ENCODE data around the gene LRRC74A. TPM values are rescaled to one million over a fixed set of nuclear protein-coding genes. Genes with fewer than 3 reads are reported as not detected.
"Not testable (repeated sequence)": the region's sequence is repeated elsewhere in the genome, so short reads cannot be mapped to it uniquely, and the experiment has no call there.

Gene LRRC74A
- total RNA-seq, 1 donor from 2014 or later, result not detected

DNA sequence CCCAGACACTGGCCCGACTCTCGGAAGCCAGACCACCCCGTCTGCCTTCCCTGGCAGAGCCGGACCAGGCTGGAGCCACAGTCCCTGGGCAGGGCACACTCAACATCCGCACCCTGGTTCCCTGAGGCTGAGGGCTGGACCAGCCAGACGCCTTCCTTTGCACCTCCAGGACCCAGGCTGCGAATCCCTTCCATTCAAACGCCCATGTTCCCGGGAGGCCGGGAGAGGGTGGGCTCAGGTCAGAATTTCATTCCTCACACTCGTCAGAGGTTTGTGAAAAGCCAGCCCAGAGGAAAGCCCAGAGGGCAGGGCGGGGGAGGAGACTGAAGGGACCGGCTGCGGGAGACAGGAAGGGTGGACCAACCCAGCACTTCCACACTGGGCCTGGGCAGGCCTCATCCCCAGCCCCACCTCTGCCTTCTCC lies 58.7 kb downstream of the LRRC74A start:
- Histone ChIP-seq H3K36me3 (ENCODE audit: control insufficient read depth, insufficient read depth, low read length) (no peaks in the 10 kb centered on the region), H3K27me3 (ENCODE audit: control insufficient read depth, insufficient read depth, low read length) (peaks cover 8% of the 10 kb centered on the region), H3K4me3 (ENCODE audit: low read depth, low read length) (no peak overlapping the region)
- TF ChIP-seq, protein P1, sequence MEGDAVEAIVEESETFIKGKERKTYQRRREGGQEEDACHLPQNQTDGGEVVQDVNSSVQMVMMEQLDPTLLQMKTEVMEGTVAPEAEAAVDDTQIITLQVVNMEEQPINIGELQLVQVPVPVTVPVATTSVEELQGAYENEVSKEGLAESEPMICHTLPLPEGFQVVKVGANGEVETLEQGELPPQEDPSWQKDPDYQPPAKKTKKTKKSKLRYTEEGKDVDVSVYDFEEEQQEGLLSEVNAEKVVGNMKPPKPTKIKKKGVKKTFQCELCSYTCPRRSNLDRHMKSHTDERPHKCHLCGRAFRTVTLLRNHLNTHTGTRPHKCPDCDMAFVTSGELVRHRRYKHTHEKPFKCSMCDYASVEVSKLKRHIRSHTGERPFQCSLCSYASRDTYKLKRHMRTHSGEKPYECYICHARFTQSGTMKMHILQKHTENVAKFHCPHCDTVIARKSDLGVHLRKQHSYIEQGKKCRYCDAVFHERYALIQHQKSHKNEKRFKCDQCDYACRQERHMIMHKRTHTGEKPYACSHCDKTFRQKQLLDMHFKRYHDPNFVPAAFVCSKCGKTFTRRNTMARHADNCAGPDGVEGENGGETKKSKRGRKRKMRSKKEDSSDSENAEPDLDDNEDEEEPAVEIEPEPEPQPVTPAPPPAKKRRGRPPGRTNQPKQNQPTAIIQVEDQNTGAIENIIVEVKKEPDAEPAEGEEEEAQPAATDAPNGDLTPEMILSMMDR (IDR thresholded peaks at IDR 0.05; ENCODE audit: insufficient read depth, low read length, poor library complexity, severe bottlenecking), result no peak
- no peak for DNase-seq (ENCODE audit: low read depth)

DNA sequence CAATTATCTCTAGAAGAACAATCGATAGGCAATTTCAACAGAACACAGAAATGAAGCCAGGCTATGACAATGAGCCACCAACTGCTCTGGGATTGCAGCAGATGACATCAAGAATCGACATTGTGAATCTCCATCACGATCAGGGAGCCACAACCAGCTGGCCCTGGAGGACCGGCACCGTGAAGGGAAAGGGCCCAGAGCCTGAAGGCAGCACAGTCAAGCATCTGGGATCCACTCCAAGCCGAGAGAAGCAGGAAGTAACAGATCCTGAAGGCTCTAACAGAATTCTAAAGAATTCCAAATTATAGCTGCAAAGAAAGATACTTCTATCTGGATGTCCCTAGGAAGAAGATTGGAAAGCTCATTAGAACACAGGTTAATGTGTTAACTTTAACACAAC lies 61.0 kb downstream of the LRRC74A start:
- TF ChIP-seq, protein P1 (IDR thresholded peaks at IDR 0.05; ENCODE audit: insufficient read depth, low read length, poor library complexity, severe bottlenecking), result no peak
- H3K4me3 ChIP-seq (ENCODE audit: low read depth, low read length), result no peak overlapping the region
- DNase-seq (ENCODE audit: low read depth), result no peak
- no peaks in the 10 kb centered on the region for H3K36me3 ChIP-seq (ENCODE audit: control insufficient read depth, insufficient read depth, low read length)
- H3K27me3 ChIP-seq (ENCODE audit: control insufficient read depth, insufficient read depth, low read length), result peaks cover 8% of the 10 kb centered on the region

DNA sequence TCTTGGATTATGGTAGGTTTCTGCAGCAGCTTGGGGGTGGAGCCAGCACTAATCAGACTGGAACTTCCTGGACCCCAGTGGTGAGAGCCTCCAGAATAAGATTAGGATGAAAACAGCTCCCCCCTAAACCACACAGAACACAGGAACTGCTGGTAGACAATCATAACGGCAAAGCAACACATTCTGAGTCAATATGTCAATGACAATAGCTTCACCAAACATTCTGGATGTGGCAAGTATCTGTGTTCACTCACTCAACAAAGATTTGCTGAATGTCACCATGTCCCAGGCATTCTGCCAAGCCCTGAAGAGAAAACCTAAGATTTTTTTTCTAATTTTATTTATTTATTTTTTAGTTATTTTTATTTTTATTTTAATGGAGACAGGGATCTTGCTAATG lies 65.2 kb downstream of the LRRC74A start:
- no peak for DNase-seq (ENCODE audit: low read depth)
- no peak overlapping the region for H3K4me3 ChIP-seq (ENCODE audit: low read depth, low read length)
- H3K27me3 ChIP-seq (ENCODE audit: control insufficient read depth, insufficient read depth, low read length), result peaks cover 3% of the 10 kb centered on the region
- TF ChIP-seq, protein P1 (IDR thresholded peaks at IDR 0.05; ENCODE audit: insufficient read depth, low read length, poor library complexity, severe bottlenecking), result no peak
- no peaks in the 10 kb centered on the region for H3K36me3 ChIP-seq (ENCODE audit: control insufficient read depth, insufficient read depth, low read length)

DNA sequence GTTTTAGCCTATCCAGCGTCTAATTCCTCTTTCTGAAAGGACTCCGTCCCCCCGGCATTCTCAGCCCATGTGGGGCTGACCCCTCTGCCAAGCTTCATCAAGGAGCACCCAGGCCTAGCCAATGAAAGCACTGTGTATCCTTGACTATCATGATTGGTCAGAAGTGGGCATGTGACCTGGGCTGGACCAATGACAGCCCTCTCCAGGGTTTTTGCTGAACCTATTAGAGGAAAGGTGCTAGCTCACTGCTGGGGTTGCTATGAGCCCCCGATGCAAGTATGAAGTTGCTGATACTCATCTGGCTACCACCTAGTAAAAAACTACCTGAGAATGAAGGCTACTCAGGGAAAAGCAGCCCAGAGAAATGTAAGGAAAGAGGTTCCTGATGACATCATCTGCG lies 68.1 kb downstream of the LRRC74A start:
- Histone ChIP-seq H3K27me3 (ENCODE audit: control insufficient read depth, insufficient read depth, low read length) (no peaks in the 10 kb centered on the region), H3K4me3 (ENCODE audit: low read depth, low read length) (no peak overlapping the region), H3K36me3 (ENCODE audit: control insufficient read depth, insufficient read depth, low read length) (no peaks in the 10 kb centered on the region)
- TF ChIP-seq, protein P1 (IDR thresholded peaks at IDR 0.05; ENCODE audit: insufficient read depth, low read length, poor library complexity, severe bottlenecking), result no peak
- no peak for DNase-seq (ENCODE audit: low read depth)

DNA sequence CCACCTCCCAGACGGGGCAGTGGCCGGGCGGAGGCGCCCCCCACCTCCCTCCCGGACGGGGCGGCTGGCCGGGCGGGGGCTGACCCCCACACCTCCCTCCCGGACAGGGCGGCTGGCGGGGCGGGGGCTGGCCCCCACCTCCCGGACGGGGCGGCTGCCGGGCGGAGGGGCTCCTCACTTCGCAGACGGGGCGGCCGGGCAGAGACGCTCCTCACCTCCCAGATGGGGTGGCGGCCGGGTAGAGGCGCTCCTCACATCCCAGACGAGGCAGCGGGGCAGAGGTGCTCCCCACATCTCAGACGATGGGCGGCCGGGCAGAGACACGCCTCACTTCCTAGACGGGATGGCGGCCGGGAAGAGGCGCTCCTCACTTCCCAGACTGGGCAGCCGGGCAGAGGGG lies 71.8 kb downstream of the LRRC74A start:
- not testable (repeated sequence) for H3K36me3 ChIP-seq (ENCODE audit: control insufficient read depth, insufficient read depth, low read length); H3K4me3 ChIP-seq (ENCODE audit: low read depth, low read length); DNase-seq (ENCODE audit: low read depth); H3K27me3 ChIP-seq (ENCODE audit: control insufficient read depth, insufficient read depth, low read length)

DNA sequence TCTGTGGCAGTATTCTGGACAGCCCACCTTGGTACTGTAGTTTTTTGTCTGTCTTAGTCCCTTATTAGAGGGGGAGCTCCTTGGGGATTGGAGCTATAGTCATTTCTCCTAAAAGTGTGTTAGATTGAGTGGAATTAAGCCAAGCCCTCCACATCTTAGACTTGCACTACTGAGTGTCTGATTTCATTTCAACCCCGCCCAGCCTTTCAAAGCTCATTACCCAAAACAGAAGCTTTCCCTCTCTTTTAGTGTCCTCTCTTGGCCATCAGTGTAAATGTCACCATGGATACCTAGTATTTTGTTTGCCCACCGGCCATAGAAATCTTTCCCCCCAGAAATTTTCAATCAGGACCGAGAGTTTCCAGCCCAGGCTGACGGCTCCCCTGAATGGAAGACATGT lies 74.5 kb downstream of the LRRC74A start:
- Histone ChIP-seq H3K27me3 (ENCODE audit: control insufficient read depth, insufficient read depth, low read length) (no peaks in the 10 kb centered on the region), H3K4me3 (ENCODE audit: low read depth, low read length) (no peak overlapping the region), H3K36me3 (ENCODE audit: control insufficient read depth, insufficient read depth, low read length) (no peaks in the 10 kb centered on the region)
- no peak for DNase-seq (ENCODE audit: low read depth)
- TF ChIP-seq, protein P1 (IDR thresholded peaks at IDR 0.05; ENCODE audit: insufficient read depth, low read length, poor library complexity, severe bottlenecking), result no peak
